HepG2 (cell line): ENCODE data around the gene ADAMTS16. TPM values are rescaled to one million over a fixed set of nuclear protein-coding genes. Genes with fewer than 3 reads are reported as not detected.

Source experiments
- ATAC-seq: fragments of 200-7000 bp; cut with Tn5 transposase; 3 replicates; pipeline ENCODE4 v1.9.1; 2020; ENCODE audit warnings: mild to moderate bottlenecking, moderate library complexity
- BruUV-seq: library from RNA; stranded (reverse); fragments of 400-500 nt; replicated peaks from 2 replicates; lab custom pipeline; 2021; lab: Mats Ljungman, UMichigan
- CTCF ChIA-PET: fragments of 300-600 bp; formaldehyde crosslinking; extraction: SDS; loops from one replicate; lab custom pipeline; 2021; ENCODE audit warnings: low total read pairs, inconsistent platforms, low intra/inter-chr PET ratio; lab: Yijun Ruan, JAX
- POLR2A ChIA-PET: fragments of 350-600 bp; sonication (Branson Sonifier 250); formaldehyde crosslinking; loops from one replicate; lab custom pipeline; 2020; ENCODE audit warnings: antibody characterized with exemption, inconsistent platforms; lab: Yijun Ruan, JAX
- DNase-seq: peaks from one replicate; pipeline ENCODE4 v3.0.0-alpha.2; 2015; ENCODE audit warnings: low spot score
- FAIRE-seq: peaks from 3 replicates; lab custom pipeline; 2011; peaks lifted over from hg19 to GRCh38; lab: Jason Lieb, UNC
- H2AFZ ChIP-seq: one replicate; pipeline ENCODE4 v1.6.1; 2011; ENCODE audit warnings: low read length, inconsistent platforms
- H3K27ac ChIP-seq: fragments of 300-600 bp; 3 replicates; pipeline ENCODE4 v1.8.0; 2011; ENCODE audit warnings: mixed run types, mild to moderate bottlenecking, mixed read lengths, low read length, inconsistent platforms; ENCODE audit not compliant: insufficient read depth; ENCODE audit errors: extremely low read length
- H3K27me3 ChIP-seq, 2 experiments: fragments of 200-600 bp in 1 of 2; 2 replicates in 1 of 2; 3 replicates in 1 of 2; pipeline versions ENCODE4 v1.6.0 to v1.8.0; 2011; ENCODE audit warnings: low read length in 2 of 2, mild to moderate bottlenecking in 2 of 2, moderate library complexity in 2 of 2, inconsistent platforms in 1 of 2; ENCODE audit not compliant: insufficient read depth in 2 of 2, control insufficient read depth in 1 of 2
- H3K36me3 ChIP-seq, 2 experiments: fragments of 200-600 bp in 1 of 2; replicated peaks in 1 of 2; 2 replicates in 1 of 2; 3 replicates in 1 of 2; pipeline versions ENCODE4 v1.5.1 to v1.8.0; 2011; ENCODE audit warnings: low read length in 2 of 2, inconsistent platforms in 1 of 2; ENCODE audit not compliant: insufficient read depth in 2 of 2, control insufficient read depth in 1 of 2
- H3K4me1 ChIP-seq: 2 replicates; pipeline ENCODE4 v1.5.1; 2012; ENCODE audit warnings: low read length, inconsistent platforms; ENCODE audit not compliant: insufficient read depth
- H3K4me2 ChIP-seq: 2 replicates; pipeline ENCODE4 v1.6.0; 2011; ENCODE audit warnings: low read depth, low read length, inconsistent platforms
- H3K4me3 ChIP-seq, 3 experiments: fragments of 200-600 bp in 1 of 3; sonication (generic), shearing (Covaris generic) in 1 of 3; replicated peaks in 1 of 3; 2 replicates each; pipeline ENCODE4 v1.5.1; 2011 to 2016; ENCODE audit warnings: low read length in 3 of 3, inconsistent platforms in 2 of 3, low read depth in 2 of 3, mild to moderate bottlenecking in 2 of 3, control low read depth in 1 of 3, mixed read lengths in 1 of 3; ENCODE audit not compliant: insufficient read depth in 1 of 3
- H3K79me2 ChIP-seq: one replicate; pipeline ENCODE4 v1.6.1; 2011; ENCODE audit warnings: low read length, inconsistent platforms; ENCODE audit not compliant: insufficient read depth
- H3K9ac ChIP-seq: 2 replicates; pipeline ENCODE4 v1.6.0; 2011; ENCODE audit warnings: mild to moderate bottlenecking, low read depth, low read length, inconsistent platforms; ENCODE audit not compliant: insufficient read depth
- H3K9me3 ChIP-seq: 2 replicates; pipeline ENCODE4 v1.5.1; 2012; ENCODE audit warnings: mild to moderate bottlenecking, low read length
- H4K20me1 ChIP-seq: 2 replicates; pipeline ENCODE4 v1.6.0; 2011; ENCODE audit warnings: inconsistent platforms, mild to moderate bottlenecking, low read length, moderate library complexity; ENCODE audit not compliant: insufficient read depth
- CENPX ChIP-seq: sonication (generic); formaldehyde crosslinking; IDR thresholded peaks from 2 replicates; pipeline ENCODE4 v1.9.0; 2021; ENCODE audit warnings: mild to moderate bottlenecking, missing genetic modification reagents, moderate library complexity
- EED ChIP-seq: sonication (generic); formaldehyde crosslinking; IDR thresholded peaks from 2 replicates; pipeline ENCODE4 v1.5.0; 2020; ENCODE audit warnings: mild to moderate bottlenecking, missing genetic modification reagents
- GATAD2A ChIP-seq: IDR thresholded peaks from 2 replicates; pipeline ENCODE4 v1.6.1; 2016
- NKX3-1 ChIP-seq: sonication (generic); formaldehyde crosslinking; IDR thresholded peaks from 2 replicates; pipeline ENCODE4 v1.5.0; 2020; ENCODE audit warnings: missing genetic modification reagents
- ZNF607 ChIP-seq: sonication (generic); formaldehyde crosslinking; IDR thresholded peaks from 2 replicates; pipeline ENCODE4 v1.5.1; 2020; ENCODE audit warnings: missing genetic modification reagents, mild to moderate bottlenecking, borderline replicate concordance
- ZNF770 ChIP-seq: sonication (generic); formaldehyde crosslinking; IDR thresholded peaks from 2 replicates; pipeline ENCODE4 v1.5.0; 2020; ENCODE audit warnings: mild to moderate bottlenecking, missing genetic modification reagents
- ZNF891 ChIP-seq: sonication (generic); formaldehyde crosslinking; IDR thresholded peaks from 2 replicates; pipeline ENCODE4 v1.5.0; 2020; ENCODE audit warnings: mild to moderate bottlenecking, missing genetic modification reagents
- in situ Hi-C: cut with HindIII; loops from 2 replicates; pipeline ENCODE4 v1.10.0; 2017; ENCODE audit warnings: low pct_unique_long_range_greater_than_20kb; ENCODE audit not compliant: extremely low pct_ligation_motif_present
- intact Hi-C: fragments of 100-400 bp; cut with micrococcal nuclease; formaldehyde crosslinking; loops from one replicate; pipeline ENCODE4 v1.10.0; 2022; ENCODE audit not compliant: unreplicated experiment
- polyA plus RNA-seq, 8 experiments: library from polyadenylated mRNA; depleted of rRNA in 3 of 8; stranded (reverse) in 7 of 8; unstranded in 1 of 8; fragments of >200 nt; fragmentation: Illumina TruSeq in 4 of 8; extraction: Trizol in 4 of 8; gene quantifications; 2 replicates each; pipeline versions ENCODE4 v1.2.1 to v1.2.3, GENCODE V29; 2011 to 2016; ENCODE audit warnings: low read depth in 4 of 8, missing spikeins in 1 of 8, mixed read lengths in 1 of 8; ENCODE audit not compliant: insufficient read depth in 1 of 8
- total RNA-seq, 5 experiments: library from RNA; depleted of rRNA; stranded (reverse); fragments of >200 nt; fragmentation: Illumina TruSeq; extraction: Trizol; gene quantifications; 2 replicates each; pipeline ENCODE4 v1.2.3, GENCODE V29; 2016; ENCODE audit warnings: low read depth in 1 of 5
- TF ChIP-seq, protein P1 (sequence below): IDR thresholded peaks from 2 replicates; pipeline ENCODE4 v1.6.1; 2016; ENCODE audit warnings: mild to moderate bottlenecking, missing biosample characterization, missing genetic modification reagents

Gene ADAMTS16
- total and polyA plus RNA-seq, 2 of the 13 experiments (the other 11 are each of a cell fraction or from before 2014, with no cell fraction given), result 0.02 to 0.03 TPM

DNA sequence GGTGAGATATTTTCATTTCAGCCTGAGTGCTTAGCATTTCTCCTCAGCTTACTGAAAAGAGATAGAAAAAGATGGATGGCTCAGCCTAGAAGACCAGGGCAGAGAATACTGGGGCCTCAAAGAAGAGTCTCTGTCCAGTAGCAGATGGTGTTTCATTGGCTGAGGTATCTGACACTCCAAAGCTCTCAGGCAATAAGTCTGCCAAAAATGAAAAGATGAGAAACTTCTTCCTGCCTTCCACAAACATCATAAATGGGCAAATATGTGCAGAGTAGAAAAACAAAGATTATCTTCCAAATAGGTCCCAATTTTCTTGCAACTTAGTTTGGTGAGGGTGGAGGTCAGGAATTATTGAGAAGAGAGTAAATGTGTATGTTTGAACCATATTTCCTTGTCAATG is 195.0 kb downstream of the ADAMTS16 start:
- ChIA-PET POLR2A (interaction anchor here (1.2 kb wide), 1 partner anchor 26 kb away, joined by 3 read pairs; no protein-coding TSS in a partner anchor), CTCF (no interaction called here)
- TF ChIP-seq, protein P1, sequence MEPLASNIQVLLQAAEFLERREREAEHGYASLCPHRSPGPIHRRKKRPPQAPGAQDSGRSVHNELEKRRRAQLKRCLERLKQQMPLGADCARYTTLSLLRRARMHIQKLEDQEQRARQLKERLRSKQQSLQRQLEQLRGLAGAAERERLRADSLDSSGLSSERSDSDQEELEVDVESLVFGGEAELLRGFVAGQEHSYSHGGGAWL (CRISPR knock-in tag), result no peak
- TF ChIP-seq GATAD2A (CRISPR knock-in tag) (no peak), ZNF607 (CRISPR knock-in tag) (no peak), ZNF770 (no peak), ZNF891 (no peak), CENPX (CRISPR knock-in tag) (no peak), NKX3-1 (no peak), EED (no peak)
- H3K9me3 ChIP-seq, result no peaks in the 10 kb centered on the region
- BruUV-seq, result no TSS peak
- H3K36me3 ChIP-seq, result no peaks in the 10 kb centered on the region
- H3K27me3 ChIP-seq, result 0 out of 5 replicates have a peak, but pooled peaks cover 2 to 3% of the 10 kb centered on the region in 2 experiments
- no peak for FAIRE-seq
- no peak for ATAC-seq
- in situ Hi-C loops, result no loop called here
- DNase-seq, result no peak
- no peaks in the 10 kb centered on the region for H3K79me2 ChIP-seq
- H2AFZ ChIP-seq, result no peak overlapping the region
- H3K4me3 ChIP-seq, result no peak overlapping the region
- no peak overlapping the region for H3K9ac ChIP-seq
- peaks cover 37% of the 10 kb centered on the region for H3K4me1 ChIP-seq
- intact Hi-C loops, result no loop called here
- no peak overlapping the region for H3K27ac ChIP-seq
- H4K20me1 ChIP-seq, result no peaks in the 10 kb centered on the region
- H3K4me2 ChIP-seq, result no peak overlapping the region
